ENCODE data around the gene PRPS1L1. TPM values are rescaled to one million over a fixed set of nuclear protein-coding genes. Genes with fewer than 3 reads are reported as not detected.

Gene PRPS1L1
- total RNA-seq, 2 donors from 2014 or later = not detected

Other genes with a start within 250 kb of the PRPS1L1 start
- gene SNX13, start 87.4 kb downstream of the PRPS1L1 start, total RNA-seq = 10 to 100 TPM; 32.2 to 34.2 TPM

Measured in natural killer cell treated with Interleukin-12 subunit alpha and Interleukin-12 subunit beta and Interleukin-15 and Interleukin-18, amount 100 ng/mL, for 72 hours (primary cell).